GM12874 (cell line): ENCODE measurements around the gene MOCS1.

Experiments
- CTCF ChIP-seq: IDR thresholded peaks from 2 replicates; pipeline ENCODE4 v1.5.1; 2011; ENCODE audit warnings: low read depth, mild to moderate bottlenecking, control low read depth, low read length, moderate library complexity; ENCODE audit not compliant: insufficient read depth

MOCS1 gene

GRCh38 chr6:39953076-39953618 is 18.9 kb upstream of the MOCS1 start:
- no peak for TF ChIP-seq CTCF

- TF ChIP-seq CTCF, result no peak
Observed at GRCh38 chr6:39952167-39952566, 17.9 kb upstream of the MOCS1 start.

GRCh38 chr6:39951716-39952115 is 17.5 kb upstream of the MOCS1 start:
- TF ChIP-seq CTCF, result no peak

- no peak for TF ChIP-seq CTCF
Observed at GRCh38 chr6:39951191-39951590, 16.9 kb upstream of the MOCS1 start.

GRCh38 chr6:39950125-39950720 is 16.0 kb upstream of the MOCS1 start:
- TF ChIP-seq CTCF, result no peak

- no peak for TF ChIP-seq CTCF
Observed at GRCh38 chr6:39948199-39948791, 14.0 kb upstream of the MOCS1 start.

- TF ChIP-seq CTCF, result no peak
Observed at GRCh38 chr6:39947611-39948068, 13.4 kb upstream of the MOCS1 start.
